Muscle of arm (tissue), 12 donors: ENCODE data around the gene TTPAL. TPM values are rescaled to one million over a fixed set of nuclear protein-coding genes. Genes with fewer than 3 reads are reported as not detected.

ENCODE experiments used
- DNase-seq: peaks from one replicate; pipeline ENCODE4 v3.0.0-alpha.2; 2013
- polyA plus RNA-seq, 12 donors: library from polyadenylated mRNA; unstranded; fragments of 120-200 nt; gene quantifications; one replicate each; pipeline ENCODE4 v1.2.1, GENCODE V29; 2013; ENCODE audit not compliant: insufficient read length in 12 of 12

TTPAL gene
- polyA plus RNA-seq, 12 donors = 3.9 to 13.7 (median 6.8) TPM; not detected in 1

DNA sequence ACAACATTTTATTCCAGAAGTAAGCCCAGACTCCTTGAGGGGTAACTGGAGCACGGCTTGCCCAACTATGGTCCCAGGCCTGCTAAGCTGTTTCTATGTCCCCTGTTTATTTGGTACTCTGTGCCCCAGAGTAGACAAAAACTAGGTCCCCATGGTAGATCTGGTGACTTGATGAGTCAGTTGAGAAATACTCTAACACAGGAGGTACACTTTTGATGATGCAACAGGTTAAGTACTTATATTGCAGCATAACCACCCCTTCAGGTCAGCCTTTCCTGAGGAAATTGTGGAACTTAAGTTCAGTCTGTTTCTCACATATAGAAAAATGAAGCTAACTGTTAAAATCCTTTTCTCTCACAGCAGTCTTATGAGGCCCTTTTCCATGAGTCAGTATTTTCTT is 19.6 kb downstream of the TTPAL start:
- no peak for DNase-seq

DNA sequence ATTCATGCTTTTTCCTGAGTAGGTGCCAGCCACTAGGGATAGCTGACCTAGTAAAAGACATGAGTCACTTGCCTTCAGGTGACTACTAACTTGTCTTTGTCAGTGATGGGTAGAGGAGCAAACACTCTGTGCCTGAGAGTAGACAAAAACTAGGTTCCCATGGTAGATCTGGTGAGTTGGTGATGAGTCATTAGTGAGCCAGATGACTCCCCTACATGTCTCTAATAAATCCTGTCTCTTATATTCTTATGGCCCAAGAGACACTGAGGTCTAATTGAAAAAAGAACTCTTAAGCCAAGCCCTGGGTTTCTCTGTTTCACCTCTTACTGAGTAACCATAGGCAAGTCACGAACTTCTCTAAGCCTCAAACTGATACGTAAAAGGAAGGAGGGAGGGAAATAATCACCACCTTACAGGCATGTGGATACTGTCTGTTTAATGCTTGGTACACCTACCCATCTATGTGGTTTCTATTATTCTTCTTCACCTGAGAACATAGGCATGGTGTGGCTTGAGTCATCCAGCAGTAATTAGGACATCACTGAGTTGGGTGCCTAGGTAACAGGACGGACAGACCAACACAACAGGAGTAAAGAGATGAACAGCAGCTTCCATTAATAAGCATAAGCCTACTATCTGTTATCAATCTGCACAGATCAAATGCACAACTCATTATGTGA is 20.3 kb downstream of the TTPAL start:
- DNase-seq = no peak

- DNase-seq = no peak
Measured at GRCh38 chr20:44496976-44497375, 21.3 kb downstream of the TTPAL start.

DNA sequence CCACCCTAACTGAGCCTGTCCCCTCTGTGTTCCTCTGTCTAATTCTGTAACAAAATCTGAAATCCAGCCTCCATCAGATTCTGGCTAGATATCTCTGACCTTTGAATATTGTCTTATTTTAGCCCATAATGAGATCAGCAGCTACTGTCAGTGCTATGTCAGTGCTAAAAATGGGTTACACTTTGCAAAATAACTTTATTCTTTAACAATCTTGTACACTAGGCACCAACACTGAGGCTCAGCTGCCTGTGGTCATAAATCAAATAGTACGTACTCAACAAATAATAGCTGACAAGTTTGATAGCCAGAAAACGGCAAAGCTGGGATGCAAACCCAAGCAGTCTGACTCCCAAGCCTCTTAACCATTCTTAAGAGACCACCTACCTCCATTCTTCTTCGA is 22.1 kb downstream of the TTPAL start:
- no peak for DNase-seq

GRCh38 chr20:44500221-44500620 is 24.5 kb downstream of the TTPAL start:
- no peak for DNase-seq

DNA sequence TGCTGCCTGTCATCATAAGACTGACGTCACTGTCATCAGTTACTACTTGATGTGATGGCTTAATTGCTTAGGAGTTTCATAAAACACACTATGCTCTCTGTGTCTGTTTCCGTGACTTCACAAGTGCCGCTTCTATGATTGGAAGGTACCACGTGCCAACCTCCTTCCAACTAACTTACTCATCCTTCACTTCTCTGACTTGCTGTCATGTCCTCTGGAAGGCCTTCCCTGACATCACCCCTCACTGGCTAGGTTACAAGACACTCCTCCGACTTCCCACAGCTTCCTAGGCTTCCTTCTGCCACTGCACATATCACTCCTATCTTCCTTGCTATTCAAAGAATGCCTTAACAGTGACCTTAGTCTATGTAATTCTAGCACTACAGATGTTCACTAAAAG is 25.8 kb downstream of the TTPAL start:
- no peak for DNase-seq

GRCh38 chr20:44502968-44503367 is 27.3 kb downstream of the TTPAL start:
- DNase-seq = no peak

GRCh38 chr20:44504402-44505307 is 29.0 kb downstream of the TTPAL start:
- DNase-seq = no peak

DNA sequence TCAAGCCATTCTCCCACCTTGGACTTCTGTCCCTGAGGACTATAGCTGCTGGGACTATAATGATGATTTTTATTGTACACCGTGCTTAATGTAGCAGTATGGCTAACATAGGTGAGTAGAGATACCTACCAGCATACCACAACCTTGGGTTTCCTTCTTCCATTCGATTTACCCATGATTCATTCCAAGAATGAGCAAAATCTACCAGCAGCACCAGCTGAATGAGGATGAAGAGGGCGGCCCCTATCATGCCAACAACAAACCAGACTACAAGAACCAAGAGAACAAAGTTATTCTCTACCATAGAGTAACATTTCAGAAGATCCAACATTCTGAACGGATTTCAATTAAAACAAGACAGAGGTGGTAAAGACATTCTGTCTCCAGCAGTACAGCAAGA is 34.1 kb downstream of the TTPAL start:
- DNase-seq = no peak

GRCh38 chr20:44513871-44514270 is 38.2 kb downstream of the TTPAL start:
- DNase-seq = no peak

- no peak for DNase-seq
Measured at GRCh38 chr20:44516491-44516890, 40.8 kb downstream of the TTPAL start.

GRCh38 chr20:44517454-44517853 is 41.8 kb downstream of the TTPAL start:
- DNase-seq = no peak

DNA sequence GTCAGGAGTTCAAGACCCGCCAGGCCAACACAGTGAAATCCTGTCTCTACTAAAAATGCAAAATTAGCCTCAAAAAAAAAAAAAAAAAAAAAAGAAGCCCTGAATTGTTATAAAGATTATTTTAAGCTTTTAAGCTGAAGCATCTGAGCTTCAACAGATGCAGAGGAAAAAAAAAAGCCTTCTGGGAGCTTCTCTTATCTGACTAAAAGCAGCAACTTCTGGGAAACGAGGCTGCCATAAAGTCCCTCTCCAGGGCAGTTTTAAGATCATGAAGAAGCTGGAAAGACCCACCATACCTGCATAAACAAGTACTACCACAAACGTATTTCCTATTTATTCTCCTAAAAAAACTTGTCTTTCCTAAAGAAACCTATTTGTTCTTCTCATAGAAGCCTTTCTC is 42.6 kb downstream of the TTPAL start:
- no peak for DNase-seq

- no peak for DNase-seq
Measured at GRCh38 chr20:44520881-44521280, 45.2 kb downstream of the TTPAL start.

- peak; percentile 95 for DNase-seq
Measured at GRCh38 chr20:44521484-44522481, 46.1 kb downstream of the TTPAL start, which contains the start of gene SERINC3. Gene SERINC3 (minus strand): TSS chr20:44522070. CDS start chr20:44521951, 119 bp downstream.

GRCh38 chr20:44522841-44523240 is 47.2 kb downstream of the TTPAL start:
- DNase-seq = no peak

- no peak for DNase-seq
Measured at GRCh38 chr20:44523746-44524145, 48.1 kb downstream of the TTPAL start.

DNA sequence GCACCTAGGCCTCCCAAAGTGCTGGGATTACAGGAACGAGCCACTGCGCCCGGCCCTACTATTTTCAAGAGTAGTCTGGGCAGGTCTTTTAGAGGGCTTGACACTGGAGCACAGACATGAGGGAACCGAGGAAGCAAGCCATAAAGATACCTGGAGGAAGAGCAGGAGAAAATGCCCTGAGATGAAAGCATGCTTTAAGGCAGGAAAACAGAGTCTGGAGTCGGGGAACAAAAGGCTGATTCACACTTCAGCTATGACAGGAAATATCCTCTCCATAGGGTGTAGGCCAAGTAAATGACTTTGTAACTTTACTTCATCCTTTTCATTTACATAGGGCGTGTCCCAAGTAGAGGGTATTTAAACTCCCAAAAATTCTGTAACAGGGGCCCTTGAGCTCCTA is 50.5 kb downstream of the TTPAL start:
- DNase-seq = no peak

GRCh38 chr20:44527716-44528199 is 52.1 kb downstream of the TTPAL start:
- no peak for DNase-seq

DNA sequence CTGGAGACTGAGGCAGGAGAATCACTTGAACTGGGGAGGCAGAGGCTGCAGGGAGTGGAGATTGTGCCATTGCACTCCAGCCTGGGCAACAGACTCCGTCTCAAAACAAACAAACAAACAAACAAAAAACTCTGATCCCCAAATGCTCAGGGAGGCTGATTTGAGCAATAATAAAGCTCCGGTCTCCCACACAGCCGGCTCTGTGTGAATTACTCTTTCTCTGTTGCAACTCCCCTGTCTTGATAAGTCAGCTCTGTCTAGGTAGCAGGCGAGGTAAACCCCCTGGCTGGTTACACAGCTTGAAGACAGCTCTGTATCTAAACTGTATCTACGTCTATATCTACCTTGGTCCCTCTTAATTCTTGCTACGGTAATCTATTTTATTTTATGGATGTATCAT is 52.6 kb downstream of the TTPAL start:
- DNase-seq = no peak

DNA sequence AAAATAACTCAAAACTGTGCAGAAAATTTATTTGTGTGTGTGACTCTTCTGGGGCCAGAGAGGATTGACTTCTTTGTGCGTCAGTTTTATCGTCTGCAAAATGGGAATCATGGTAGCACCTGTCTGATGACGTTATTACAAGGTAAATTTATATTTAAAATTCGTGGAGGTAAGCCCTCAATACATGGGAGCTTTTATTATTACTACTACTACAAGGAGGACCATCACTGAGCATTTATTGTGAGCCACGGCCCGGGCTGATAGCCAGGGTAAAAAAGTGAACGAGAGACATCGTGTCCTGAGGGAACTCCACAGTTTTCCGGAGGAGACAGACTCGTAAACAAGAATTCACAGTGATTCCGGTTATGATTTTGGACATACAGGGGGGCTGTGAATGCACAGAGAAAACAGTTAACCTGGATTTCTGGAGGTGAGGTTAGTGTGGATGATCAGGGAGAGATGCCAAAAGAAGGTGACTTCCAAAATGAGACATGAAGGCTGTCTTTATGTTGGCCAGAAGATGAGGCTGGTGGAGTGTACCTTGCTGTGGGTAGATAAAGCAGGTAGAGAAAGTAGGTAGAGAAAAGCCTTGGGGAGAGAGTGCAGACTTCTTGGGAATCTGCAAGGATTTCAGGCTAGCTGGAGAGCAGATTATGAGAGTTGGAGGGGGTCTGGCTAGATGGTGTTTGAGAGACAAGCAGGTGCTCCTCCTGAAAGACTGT is 56.7 kb downstream of the TTPAL start:
- DNase-seq = peak; percentile 22
